GM12801 (cell line): ENCODE results near the gene CAMK1D.

ENCODE experiments used
- TF ChIP-seq, protein P1 (sequence below): IDR thresholded peaks from one replicate; pipeline ENCODE4 v1.5.1; 2011; ENCODE audit warnings: control low read depth; ENCODE audit not compliant: insufficient read length; ENCODE audit errors: extremely low read depth

Gene CAMK1D

DNA sequence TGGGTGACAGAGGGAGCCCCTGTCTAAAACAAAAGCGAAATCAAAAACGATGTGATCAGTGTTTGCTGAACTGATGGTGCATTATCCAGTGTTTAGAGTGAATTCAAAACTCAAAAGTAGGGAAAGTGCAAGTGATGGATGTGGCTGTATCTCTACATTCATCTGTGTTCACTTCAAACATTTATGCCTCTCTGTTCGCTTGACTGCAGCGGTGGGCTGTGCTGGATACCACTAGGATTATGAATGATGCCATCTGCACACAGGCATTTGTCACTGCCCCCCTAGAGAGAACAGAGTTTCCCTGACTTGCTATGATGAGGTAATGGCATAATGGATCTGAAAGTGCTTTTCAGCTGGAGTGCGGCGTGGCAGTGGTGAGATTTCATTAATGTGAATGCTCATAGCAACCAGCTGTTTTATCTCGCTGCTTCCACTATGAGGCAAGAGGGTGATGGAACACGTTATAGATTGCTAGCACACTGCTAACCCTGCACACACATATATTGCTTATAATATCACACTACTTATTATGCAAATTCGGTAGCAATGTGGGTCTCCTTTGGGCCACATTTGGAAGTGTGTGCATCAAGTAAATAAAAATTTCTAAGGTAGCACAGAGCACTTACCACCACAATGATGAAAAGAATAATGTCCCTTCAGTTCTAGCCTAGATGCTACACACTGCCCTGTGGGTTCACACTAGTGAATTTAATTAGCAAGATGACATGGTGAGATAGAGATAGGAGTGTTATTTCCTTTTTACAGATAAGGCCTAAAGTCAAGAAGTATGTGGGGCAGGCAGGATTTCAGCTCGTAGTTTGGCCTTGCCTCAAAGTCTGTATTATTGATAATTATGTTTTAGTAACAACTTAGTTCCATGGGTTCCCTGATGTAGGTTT, 164.7 kb downstream of the CAMK1D start:
- TF ChIP-seq, protein P1, sequence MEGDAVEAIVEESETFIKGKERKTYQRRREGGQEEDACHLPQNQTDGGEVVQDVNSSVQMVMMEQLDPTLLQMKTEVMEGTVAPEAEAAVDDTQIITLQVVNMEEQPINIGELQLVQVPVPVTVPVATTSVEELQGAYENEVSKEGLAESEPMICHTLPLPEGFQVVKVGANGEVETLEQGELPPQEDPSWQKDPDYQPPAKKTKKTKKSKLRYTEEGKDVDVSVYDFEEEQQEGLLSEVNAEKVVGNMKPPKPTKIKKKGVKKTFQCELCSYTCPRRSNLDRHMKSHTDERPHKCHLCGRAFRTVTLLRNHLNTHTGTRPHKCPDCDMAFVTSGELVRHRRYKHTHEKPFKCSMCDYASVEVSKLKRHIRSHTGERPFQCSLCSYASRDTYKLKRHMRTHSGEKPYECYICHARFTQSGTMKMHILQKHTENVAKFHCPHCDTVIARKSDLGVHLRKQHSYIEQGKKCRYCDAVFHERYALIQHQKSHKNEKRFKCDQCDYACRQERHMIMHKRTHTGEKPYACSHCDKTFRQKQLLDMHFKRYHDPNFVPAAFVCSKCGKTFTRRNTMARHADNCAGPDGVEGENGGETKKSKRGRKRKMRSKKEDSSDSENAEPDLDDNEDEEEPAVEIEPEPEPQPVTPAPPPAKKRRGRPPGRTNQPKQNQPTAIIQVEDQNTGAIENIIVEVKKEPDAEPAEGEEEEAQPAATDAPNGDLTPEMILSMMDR: no peak

DNA sequence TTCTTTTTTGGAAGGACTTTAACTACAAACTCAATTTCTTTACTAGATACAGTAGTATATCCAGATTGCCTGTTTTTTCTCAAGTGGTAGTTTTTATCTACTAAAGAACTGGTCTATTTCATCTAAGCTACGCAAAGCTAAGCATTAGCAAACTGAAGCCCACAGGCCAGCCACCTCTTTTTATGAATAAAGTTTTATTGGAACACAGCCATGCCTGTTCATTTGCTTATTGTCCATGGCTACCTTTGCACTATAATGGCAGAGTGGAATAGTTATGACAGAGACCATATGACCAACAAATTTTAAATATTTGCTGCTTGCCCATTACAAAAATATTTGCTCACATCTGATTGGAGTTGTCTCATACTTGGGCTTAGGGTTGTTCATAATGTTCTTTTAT, 168.7 kb downstream of the CAMK1D start:
- TF ChIP-seq, protein P1: no peak

DNA sequence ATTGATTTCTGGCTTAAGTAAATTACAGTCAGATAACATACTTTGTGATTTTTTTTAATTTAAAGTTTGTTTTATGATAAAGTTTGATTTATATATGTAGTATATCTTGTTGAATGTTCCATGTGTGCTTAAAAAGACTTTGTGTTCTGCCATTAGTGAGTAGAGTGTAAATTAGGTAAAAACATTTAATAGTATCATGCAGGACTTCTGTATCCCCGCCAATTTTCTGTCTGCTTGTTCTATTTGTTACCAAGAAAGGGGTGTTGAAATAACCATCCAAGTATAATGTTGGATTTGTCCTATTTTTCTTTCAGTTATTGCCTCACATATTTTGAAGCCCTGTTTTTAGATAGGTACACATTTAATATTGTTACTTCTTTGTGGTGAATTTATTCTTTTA, 172.1 kb downstream of the CAMK1D start:
- TF ChIP-seq, protein P1: no peak

DNA sequence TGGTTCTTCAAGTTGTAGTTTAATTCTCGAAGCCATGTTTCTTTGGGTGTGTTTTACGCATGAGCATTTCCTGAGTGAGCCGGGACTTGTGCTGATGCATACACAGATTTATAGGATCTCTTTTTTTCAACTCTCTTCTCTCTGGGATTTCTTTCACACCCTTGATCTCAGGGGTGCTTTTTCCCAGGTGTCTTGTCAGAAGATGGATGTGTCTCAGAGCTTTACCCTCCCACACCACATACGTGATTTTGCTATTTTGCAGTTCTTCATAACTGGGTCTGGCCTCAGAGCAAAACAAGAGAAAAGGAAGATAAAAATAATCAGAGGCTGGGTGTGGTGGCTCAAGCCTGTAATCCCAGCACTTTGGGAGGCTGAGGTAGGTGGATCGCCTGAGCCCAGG, 177.0 kb downstream of the CAMK1D start:
- TF ChIP-seq, protein P1: no peak

DNA sequence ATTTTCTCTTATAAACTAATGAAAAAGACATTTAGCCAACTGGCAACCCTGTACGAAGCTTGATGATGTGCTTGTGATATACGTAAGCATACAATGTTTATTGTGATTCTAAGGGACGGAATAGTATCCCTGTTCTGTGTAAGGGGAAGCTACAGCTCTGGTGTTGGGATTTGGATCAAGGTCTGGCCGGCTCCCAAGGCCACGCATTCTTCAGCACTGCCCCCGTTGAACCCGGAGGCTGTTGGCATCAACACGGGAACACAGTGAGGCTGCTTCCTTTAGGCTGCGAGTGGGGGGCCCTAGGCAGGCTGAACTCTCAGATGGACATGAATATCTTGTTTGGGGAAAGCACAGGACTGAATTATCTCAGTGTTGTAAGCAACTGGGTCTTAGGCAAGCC, 180.6 kb downstream of the CAMK1D start:
- TF ChIP-seq, protein P1: no peak

DNA sequence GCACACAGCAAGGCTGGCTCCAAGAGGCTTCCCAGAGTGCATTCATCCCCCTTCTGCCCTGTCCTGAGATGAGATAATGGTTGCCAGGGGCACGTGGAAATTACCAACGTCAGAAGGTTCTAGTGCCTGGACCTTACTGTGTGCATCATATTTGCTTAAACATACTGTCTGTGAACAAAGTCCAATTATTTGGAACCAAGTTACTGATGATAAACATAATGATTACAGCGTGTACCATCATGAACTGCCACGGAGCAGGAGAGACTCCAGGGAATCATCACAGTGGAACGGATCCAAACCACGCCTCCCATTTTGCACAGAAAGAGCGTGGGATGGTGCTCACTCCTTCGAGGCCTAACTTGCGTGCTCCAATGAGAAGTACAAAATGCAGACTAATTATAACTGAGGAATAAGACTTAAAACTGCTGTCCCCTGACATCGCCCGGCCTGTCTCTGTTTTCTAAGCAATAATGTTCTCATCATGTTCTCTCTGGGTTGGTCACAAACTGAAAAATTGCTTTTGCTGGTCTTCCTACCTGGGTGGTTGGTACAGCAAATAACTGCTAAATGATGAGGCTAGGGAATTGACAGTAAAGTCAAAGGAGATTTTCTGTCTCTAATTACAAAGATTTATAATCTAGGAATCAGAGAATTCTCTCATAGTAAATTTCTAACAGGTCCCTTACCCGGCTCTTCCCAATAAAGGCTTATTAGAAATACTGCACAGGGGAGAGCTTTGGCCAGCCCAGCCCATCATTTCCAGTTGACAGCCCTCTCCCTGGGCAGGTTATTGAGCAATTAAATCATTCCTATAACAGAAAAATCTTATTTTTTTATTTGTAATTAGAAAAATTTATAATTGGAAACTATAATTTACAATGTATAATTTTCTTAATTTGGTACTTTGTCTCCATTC, 182.2 kb downstream of the CAMK1D start:
- TF ChIP-seq, protein P1: no peak

DNA sequence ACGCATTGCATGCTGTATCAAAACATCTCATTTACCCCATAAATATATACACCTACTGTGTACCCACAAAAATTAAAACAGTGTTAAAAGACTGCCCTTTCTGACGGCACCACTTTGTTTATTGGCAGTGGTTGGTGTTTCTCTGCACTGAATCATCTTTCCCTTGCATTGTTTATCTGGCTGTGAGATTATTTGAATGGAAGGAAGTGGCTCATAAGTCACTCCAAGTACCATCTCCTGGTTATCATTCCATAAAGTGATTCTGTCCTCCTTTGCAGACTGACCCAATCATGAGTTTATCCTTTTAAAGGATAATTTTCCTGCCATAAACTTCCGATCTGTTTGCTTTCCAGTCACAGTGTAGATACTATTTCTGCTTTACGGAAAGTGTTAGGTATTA, 183.8 kb downstream of the CAMK1D start:
- TF ChIP-seq, protein P1: no peak
